GM19463 (cell line): ENCODE measurements around the gene PJA2.

Source experiments
- ATAC-seq: cut with Tn5 transposase; IDR thresholded peaks from one replicate; pipeline ENCODE4 v1.9.1; 2021; ENCODE audit warnings: mild to moderate bottlenecking, moderate library complexity; ENCODE audit not compliant: unreplicated experiment

The PJA2 gene

GRCh38 chr5:109350537-109351270 lies 59.1 kb downstream of the PJA2 start:
- no peak for ATAC-seq

GRCh38 chr5:109349388-109349787 lies 60.4 kb downstream of the PJA2 start:
- ATAC-seq = no peak

GRCh38 chr5:109347252-109347888 lies 62.4 kb downstream of the PJA2 start:
- ATAC-seq = no peak

GRCh38 chr5:109345699-109346098 lies 64.1 kb downstream of the PJA2 start:
- ATAC-seq = no peak

GRCh38 chr5:109340351-109340750 lies 69.4 kb downstream of the PJA2 start:
- ATAC-seq = no peak

- no peak for ATAC-seq
Measured at GRCh38 chr5:109335114-109335513, 74.7 kb downstream of the PJA2 start.

GRCh38 chr5:109334056-109334455 lies 75.7 kb downstream of the PJA2 start:
- ATAC-seq = no peak

GRCh38 chr5:109329333-109330237 lies 80.2 kb downstream of the PJA2 start:
- no peak for ATAC-seq

GRCh38 chr5:109328626-109329025 lies 81.1 kb downstream of the PJA2 start:
- no peak for ATAC-seq

- ATAC-seq = no peak
Measured at GRCh38 chr5:109327570-109327969, 82.2 kb downstream of the PJA2 start.

GRCh38 chr5:109326919-109327318 lies 82.9 kb downstream of the PJA2 start:
- no peak for ATAC-seq

GRCh38 chr5:109325456-109325855 lies 84.3 kb downstream of the PJA2 start:
- ATAC-seq = no peak

- no peak for ATAC-seq
Measured at GRCh38 chr5:109324931-109325330, 84.8 kb downstream of the PJA2 start.

- ATAC-seq = no peak
Measured at GRCh38 chr5:109324351-109324750, 85.4 kb downstream of the PJA2 start.

- no peak for ATAC-seq
Measured at GRCh38 chr5:109322694-109323093, 87.1 kb downstream of the PJA2 start.

GRCh38 chr5:109319351-109319750 lies 90.4 kb downstream of the PJA2 start:
- no peak for ATAC-seq

GRCh38 chr5:109318455-109319108 lies 91.2 kb downstream of the PJA2 start:
- ATAC-seq = no peak

GRCh38 chr5:109316634-109317033 lies 93.1 kb downstream of the PJA2 start:
- ATAC-seq = no peak

GRCh38 chr5:109315245-109315644 lies 94.5 kb downstream of the PJA2 start:
- no peak for ATAC-seq

GRCh38 chr5:109313127-109313526 lies 96.6 kb downstream of the PJA2 start:
- no peak for ATAC-seq

GRCh38 chr5:109312695-109313094 lies 97.1 kb downstream of the PJA2 start:
- no peak for ATAC-seq
